HL-60 (cell line): ENCODE results near the gene DNAJC4.

Source experiments
- CTCF ChIP-seq: IDR thresholded peaks from one replicate; pipeline ENCODE4 v1.5.1; 2011; ENCODE audit warnings: low read length, control low read depth, inconsistent platforms; ENCODE audit not compliant: insufficient read depth
- GABPA ChIP-seq: IDR thresholded peaks from 2 replicates; pipeline ENCODE4 v1.6.1; 2012; ENCODE audit warnings: low read depth
- POLR2AphosphoS5 ChIP-seq: IDR thresholded peaks from 2 replicates; pipeline ENCODE4 v1.6.1; 2012; ENCODE audit warnings: low read depth
- REST ChIP-seq: IDR thresholded peaks from 2 replicates; pipeline ENCODE4 v1.6.1; 2012; ENCODE audit warnings: low read depth; ENCODE audit not compliant: insufficient replicate concordance
- SPI1 ChIP-seq: IDR thresholded peaks from 2 replicates; pipeline ENCODE4 v1.6.1; 2012; ENCODE audit warnings: low read depth, mild to moderate bottlenecking, borderline replicate concordance

GRCh38 chr11:64232182-64232966 lies 2.0 kb downstream of the DNAJC4 start:
- TF ChIP-seq POLR2AphosphoS5 (no peak), CTCF (no peak), GABPA (no peak), REST (no peak), SPI1 (no peak)
